COR-L47 (cell line): Measurements from ENCODE around the gene SYNDIG1L.

Experiments
- DNase-seq: peaks from one replicate; lab custom pipeline; 2025; lab: John Stamatoyannopoulos, UW

Gene SYNDIG1L

GRCh38 chr14:74358176-74358829 lies 67.7 kb downstream of the SYNDIG1L start:
- DNase-seq: no peak

- DNase-seq: no peak
Measured at GRCh38 chr14:74357585-74357984, 68.4 kb downstream of the SYNDIG1L start.

- DNase-seq: no peak
Measured at GRCh38 chr14:74356892-74357575, 69.0 kb downstream of the SYNDIG1L start.
